ENCODE data around the gene NNAT.

DNA sequence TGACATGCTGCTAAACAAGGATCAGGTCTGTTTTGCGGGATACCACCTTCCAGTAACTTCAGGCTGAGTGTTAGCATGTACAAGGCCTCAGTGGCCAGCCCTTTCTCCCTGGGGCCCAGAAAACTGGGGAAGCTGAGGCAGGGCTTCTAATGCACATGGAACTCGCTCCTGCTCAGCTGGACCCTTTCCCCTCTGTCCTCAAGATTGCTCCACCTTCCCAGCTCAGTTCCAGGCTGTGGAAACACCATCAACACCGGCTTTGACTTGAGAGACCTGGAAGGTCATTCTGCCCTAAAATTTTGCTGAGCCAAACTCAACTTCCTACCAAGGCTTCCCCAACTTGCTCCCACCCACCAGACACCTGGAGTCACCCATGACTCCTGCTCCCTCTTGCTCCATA is 10.8 kb downstream of the NNAT start:
- TF ChIP-seq, protein P1, sequence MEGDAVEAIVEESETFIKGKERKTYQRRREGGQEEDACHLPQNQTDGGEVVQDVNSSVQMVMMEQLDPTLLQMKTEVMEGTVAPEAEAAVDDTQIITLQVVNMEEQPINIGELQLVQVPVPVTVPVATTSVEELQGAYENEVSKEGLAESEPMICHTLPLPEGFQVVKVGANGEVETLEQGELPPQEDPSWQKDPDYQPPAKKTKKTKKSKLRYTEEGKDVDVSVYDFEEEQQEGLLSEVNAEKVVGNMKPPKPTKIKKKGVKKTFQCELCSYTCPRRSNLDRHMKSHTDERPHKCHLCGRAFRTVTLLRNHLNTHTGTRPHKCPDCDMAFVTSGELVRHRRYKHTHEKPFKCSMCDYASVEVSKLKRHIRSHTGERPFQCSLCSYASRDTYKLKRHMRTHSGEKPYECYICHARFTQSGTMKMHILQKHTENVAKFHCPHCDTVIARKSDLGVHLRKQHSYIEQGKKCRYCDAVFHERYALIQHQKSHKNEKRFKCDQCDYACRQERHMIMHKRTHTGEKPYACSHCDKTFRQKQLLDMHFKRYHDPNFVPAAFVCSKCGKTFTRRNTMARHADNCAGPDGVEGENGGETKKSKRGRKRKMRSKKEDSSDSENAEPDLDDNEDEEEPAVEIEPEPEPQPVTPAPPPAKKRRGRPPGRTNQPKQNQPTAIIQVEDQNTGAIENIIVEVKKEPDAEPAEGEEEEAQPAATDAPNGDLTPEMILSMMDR (conservative IDR thresholded peaks at IDR 0.05) = no peak
- no peak for TF ChIP-seq ZFX (IDR thresholded peaks at IDR 0.05)
